NB4 (cell line): ENCODE measurements around the gene BCOR.

ENCODE experiments used
- MYC ChIP-seq: IDR thresholded peaks from 2 replicates; pipeline ENCODE4 v1.6.1; 2011; ENCODE audit warnings: low read depth, low read length
- POLR2A ChIP-seq: IDR thresholded peaks from 2 replicates; pipeline ENCODE4 v1.6.1; 2011; ENCODE audit warnings: mild to moderate bottlenecking; ENCODE audit not compliant: insufficient read length; ENCODE audit errors: extremely low read depth
- TF ChIP-seq, protein P1 (sequence below): IDR thresholded peaks from one replicate; pipeline ENCODE4 v1.5.1; 2012; ENCODE audit warnings: low read depth, low read length
- TF ChIP-seq, protein P2 (sequence below): IDR thresholded peaks from 2 replicates; pipeline ENCODE4 v1.6.1; 2011; ENCODE audit warnings: low read depth, low read length

GRCh38 chrX:40147126-40147952, 49.6 kb upstream of the BCOR start:
- TF ChIP-seq, protein P1, sequence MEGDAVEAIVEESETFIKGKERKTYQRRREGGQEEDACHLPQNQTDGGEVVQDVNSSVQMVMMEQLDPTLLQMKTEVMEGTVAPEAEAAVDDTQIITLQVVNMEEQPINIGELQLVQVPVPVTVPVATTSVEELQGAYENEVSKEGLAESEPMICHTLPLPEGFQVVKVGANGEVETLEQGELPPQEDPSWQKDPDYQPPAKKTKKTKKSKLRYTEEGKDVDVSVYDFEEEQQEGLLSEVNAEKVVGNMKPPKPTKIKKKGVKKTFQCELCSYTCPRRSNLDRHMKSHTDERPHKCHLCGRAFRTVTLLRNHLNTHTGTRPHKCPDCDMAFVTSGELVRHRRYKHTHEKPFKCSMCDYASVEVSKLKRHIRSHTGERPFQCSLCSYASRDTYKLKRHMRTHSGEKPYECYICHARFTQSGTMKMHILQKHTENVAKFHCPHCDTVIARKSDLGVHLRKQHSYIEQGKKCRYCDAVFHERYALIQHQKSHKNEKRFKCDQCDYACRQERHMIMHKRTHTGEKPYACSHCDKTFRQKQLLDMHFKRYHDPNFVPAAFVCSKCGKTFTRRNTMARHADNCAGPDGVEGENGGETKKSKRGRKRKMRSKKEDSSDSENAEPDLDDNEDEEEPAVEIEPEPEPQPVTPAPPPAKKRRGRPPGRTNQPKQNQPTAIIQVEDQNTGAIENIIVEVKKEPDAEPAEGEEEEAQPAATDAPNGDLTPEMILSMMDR = no peak
- no peak for TF ChIP-seq POLR2A
- TF ChIP-seq MYC = no peak
- TF ChIP-seq, protein P2, sequence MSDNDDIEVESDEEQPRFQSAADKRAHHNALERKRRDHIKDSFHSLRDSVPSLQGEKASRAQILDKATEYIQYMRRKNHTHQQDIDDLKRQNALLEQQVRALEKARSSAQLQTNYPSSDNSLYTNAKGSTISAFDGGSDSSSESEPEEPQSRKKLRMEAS = no peak
